HEK293 (cell line): ENCODE results near the gene C2orf74.

Experiments used
- BCL11A ChIP-seq: fragments of 450-650 bp; formaldehyde crosslinking; IDR thresholded peaks from 2 replicates; pipeline ENCODE4 v1.5.1; 2016; ENCODE audit warnings: low read depth, missing biosample characterization, missing genetic modification characterization
- CTCF ChIP-seq: fragments of 450-650 bp; formaldehyde crosslinking; IDR thresholded peaks from 2 replicates; pipeline ENCODE4 v1.5.1; 2016; ENCODE audit warnings: missing biosample characterization, missing genetic modification characterization
- GLI4 ChIP-seq: fragments of 450-650 bp; formaldehyde crosslinking; IDR thresholded peaks from 2 replicates; pipeline ENCODE4 v1.5.1; 2016; ENCODE audit warnings: missing biosample characterization, missing genetic modification characterization
- PATZ1 ChIP-seq: fragments of 450-650 bp; formaldehyde crosslinking; IDR thresholded peaks from 2 replicates; pipeline ENCODE4 v1.5.1; 2016; ENCODE audit warnings: missing biosample characterization, missing genetic modification characterization
- RBAK ChIP-seq: fragments of 450-650 bp; formaldehyde crosslinking; IDR thresholded peaks from 2 replicates; pipeline ENCODE4 v1.5.1; 2016; ENCODE audit warnings: missing biosample characterization, missing genetic modification characterization
- ZBTB8A ChIP-seq: fragments of 450-650 bp; formaldehyde crosslinking; IDR thresholded peaks from 2 replicates; pipeline ENCODE4 v1.5.1; 2016; ENCODE audit warnings: missing biosample characterization, missing genetic modification characterization
- ZNF133 ChIP-seq: fragments of 450-650 bp; formaldehyde crosslinking; IDR thresholded peaks from 2 replicates; pipeline ENCODE4 v1.5.1; 2016; ENCODE audit warnings: missing biosample characterization, missing genetic modification characterization
- ZNF266 ChIP-seq: fragments of 450-650 bp; formaldehyde crosslinking; IDR thresholded peaks from 2 replicates; pipeline ENCODE4 v1.5.1; 2016; ENCODE audit warnings: missing biosample characterization, missing genetic modification characterization, low read depth
- ZNF280D ChIP-seq: fragments of 450-650 bp; formaldehyde crosslinking; IDR thresholded peaks from 2 replicates; pipeline ENCODE4 v1.5.1; 2016; ENCODE audit warnings: missing biosample characterization, missing genetic modification characterization
- ZNF311 ChIP-seq: fragments of 450-650 bp; formaldehyde crosslinking; IDR thresholded peaks from 2 replicates; pipeline ENCODE4 v1.5.1; 2017; ENCODE audit warnings: missing biosample characterization, missing genetic modification characterization, borderline replicate concordance
- ZNF501 ChIP-seq: fragments of 450-650 bp; formaldehyde crosslinking; IDR thresholded peaks from 2 replicates; pipeline ENCODE4 v1.5.1; 2016; ENCODE audit warnings: missing biosample characterization, missing genetic modification characterization
- ZNF677 ChIP-seq: fragments of 450-650 bp; IDR thresholded peaks from 2 replicates; pipeline ENCODE4 v1.5.0; 2018; ENCODE audit warnings: missing biosample characterization, mild to moderate bottlenecking, missing genetic modification characterization, moderate library complexity
- TF ChIP-seq, protein P1 (sequence below): fragments of 450-650 bp; formaldehyde crosslinking; IDR thresholded peaks from 2 replicates; pipeline ENCODE4 v1.5.1; 2016; ENCODE audit warnings: missing biosample characterization, missing genetic modification characterization, borderline replicate concordance
- TF ChIP-seq, protein P2 (sequence below): fragments of 450-650 bp; formaldehyde crosslinking; IDR thresholded peaks from 2 replicates; pipeline ENCODE4 v1.5.1; 2016; ENCODE audit warnings: missing biosample characterization, missing genetic modification characterization

- TF ChIP-seq CTCF (tag by site-specific recombination) (no peak), PATZ1 (tag by site-specific recombination) (no peak), GLI4 (tag by site-specific recombination) (no peak), ZNF133 (tag by site-specific recombination) (no peak), BCL11A (no peak), ZNF266 (tag by site-specific recombination) (no peak), ZNF311 (tag by site-specific recombination) (no peak), RBAK (tag by site-specific recombination) (no peak), ZNF501 (tag by site-specific recombination) (no peak), ZNF280D (tag by site-specific recombination) (no peak), ZBTB8A (tag by site-specific recombination) (no peak), ZNF677 (tag by site-specific recombination) (no peak)
- TF ChIP-seq, protein P1, sequence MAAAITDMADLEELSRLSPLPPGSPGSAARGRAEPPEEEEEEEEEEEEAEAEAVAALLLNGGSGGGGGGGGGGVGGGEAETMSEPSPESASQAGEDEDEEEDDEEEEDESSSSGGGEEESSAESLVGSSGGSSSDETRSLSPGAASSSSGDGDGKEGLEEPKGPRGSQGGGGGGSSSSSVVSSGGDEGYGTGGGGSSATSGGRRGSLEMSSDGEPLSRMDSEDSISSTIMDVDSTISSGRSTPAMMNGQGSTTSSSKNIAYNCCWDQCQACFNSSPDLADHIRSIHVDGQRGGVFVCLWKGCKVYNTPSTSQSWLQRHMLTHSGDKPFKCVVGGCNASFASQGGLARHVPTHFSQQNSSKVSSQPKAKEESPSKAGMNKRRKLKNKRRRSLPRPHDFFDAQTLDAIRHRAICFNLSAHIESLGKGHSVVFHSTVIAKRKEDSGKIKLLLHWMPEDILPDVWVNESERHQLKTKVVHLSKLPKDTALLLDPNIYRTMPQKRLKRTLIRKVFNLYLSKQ (tag by site-specific recombination): no peak
- TF ChIP-seq, protein P2, sequence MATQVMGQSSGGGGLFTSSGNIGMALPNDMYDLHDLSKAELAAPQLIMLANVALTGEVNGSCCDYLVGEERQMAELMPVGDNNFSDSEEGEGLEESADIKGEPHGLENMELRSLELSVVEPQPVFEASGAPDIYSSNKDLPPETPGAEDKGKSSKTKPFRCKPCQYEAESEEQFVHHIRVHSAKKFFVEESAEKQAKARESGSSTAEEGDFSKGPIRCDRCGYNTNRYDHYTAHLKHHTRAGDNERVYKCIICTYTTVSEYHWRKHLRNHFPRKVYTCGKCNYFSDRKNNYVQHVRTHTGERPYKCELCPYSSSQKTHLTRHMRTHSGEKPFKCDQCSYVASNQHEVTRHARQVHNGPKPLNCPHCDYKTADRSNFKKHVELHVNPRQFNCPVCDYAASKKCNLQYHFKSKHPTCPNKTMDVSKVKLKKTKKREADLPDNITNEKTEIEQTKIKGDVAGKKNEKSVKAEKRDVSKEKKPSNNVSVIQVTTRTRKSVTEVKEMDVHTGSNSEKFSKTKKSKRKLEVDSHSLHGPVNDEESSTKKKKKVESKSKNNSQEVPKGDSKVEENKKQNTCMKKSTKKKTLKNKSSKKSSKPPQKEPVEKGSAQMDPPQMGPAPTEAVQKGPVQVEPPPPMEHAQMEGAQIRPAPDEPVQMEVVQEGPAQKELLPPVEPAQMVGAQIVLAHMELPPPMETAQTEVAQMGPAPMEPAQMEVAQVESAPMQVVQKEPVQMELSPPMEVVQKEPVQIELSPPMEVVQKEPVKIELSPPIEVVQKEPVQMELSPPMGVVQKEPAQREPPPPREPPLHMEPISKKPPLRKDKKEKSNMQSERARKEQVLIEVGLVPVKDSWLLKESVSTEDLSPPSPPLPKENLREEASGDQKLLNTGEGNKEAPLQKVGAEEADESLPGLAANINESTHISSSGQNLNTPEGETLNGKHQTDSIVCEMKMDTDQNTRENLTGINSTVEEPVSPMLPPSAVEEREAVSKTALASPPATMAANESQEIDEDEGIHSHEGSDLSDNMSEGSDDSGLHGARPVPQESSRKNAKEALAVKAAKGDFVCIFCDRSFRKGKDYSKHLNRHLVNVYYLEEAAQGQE (tag by site-specific recombination): no peak
These were observed 12.9 kb upstream of the C2orf74 start for GRCh38 chr2:61149074-61149473.
